Measurements from ENCODE around the gene NTM.

DNA sequence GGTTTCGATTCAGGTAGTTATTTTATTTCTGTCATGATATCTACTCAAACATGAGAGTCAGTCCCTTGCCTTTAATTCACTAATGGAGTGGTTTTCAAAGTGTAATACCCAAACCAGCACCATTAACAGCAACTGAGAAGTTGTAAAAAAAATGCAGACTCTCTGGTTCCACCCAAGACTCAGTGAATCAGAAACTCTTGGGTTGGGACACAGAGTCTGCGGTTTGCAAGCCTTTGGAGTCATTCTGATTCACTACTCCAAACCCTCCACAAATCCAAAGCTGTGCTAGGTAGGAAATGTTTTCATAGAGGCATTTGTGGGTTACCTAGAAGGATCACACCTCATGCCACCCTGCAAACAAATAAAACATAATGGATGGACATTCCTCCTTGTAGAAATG is 340.1 kb downstream of the NTM start:
- TF ChIP-seq, protein P1, sequence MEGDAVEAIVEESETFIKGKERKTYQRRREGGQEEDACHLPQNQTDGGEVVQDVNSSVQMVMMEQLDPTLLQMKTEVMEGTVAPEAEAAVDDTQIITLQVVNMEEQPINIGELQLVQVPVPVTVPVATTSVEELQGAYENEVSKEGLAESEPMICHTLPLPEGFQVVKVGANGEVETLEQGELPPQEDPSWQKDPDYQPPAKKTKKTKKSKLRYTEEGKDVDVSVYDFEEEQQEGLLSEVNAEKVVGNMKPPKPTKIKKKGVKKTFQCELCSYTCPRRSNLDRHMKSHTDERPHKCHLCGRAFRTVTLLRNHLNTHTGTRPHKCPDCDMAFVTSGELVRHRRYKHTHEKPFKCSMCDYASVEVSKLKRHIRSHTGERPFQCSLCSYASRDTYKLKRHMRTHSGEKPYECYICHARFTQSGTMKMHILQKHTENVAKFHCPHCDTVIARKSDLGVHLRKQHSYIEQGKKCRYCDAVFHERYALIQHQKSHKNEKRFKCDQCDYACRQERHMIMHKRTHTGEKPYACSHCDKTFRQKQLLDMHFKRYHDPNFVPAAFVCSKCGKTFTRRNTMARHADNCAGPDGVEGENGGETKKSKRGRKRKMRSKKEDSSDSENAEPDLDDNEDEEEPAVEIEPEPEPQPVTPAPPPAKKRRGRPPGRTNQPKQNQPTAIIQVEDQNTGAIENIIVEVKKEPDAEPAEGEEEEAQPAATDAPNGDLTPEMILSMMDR (IDR thresholded peaks at IDR 0.05), result no peak
- TF ChIP-seq POLR2A (IDR thresholded peaks at IDR 0.05), result no peak
